ENCODE results near the gene SLC25A52. TPM values are rescaled to one million over a fixed set of nuclear protein-coding genes. Genes with fewer than 3 reads are reported as not detected.

Gene SLC25A52
- total and polyA plus RNA-seq, 9 of the 15 experiments (the other 6 are each of a cell fraction or from before 2014, with no cell fraction given): not detected

DNA sequence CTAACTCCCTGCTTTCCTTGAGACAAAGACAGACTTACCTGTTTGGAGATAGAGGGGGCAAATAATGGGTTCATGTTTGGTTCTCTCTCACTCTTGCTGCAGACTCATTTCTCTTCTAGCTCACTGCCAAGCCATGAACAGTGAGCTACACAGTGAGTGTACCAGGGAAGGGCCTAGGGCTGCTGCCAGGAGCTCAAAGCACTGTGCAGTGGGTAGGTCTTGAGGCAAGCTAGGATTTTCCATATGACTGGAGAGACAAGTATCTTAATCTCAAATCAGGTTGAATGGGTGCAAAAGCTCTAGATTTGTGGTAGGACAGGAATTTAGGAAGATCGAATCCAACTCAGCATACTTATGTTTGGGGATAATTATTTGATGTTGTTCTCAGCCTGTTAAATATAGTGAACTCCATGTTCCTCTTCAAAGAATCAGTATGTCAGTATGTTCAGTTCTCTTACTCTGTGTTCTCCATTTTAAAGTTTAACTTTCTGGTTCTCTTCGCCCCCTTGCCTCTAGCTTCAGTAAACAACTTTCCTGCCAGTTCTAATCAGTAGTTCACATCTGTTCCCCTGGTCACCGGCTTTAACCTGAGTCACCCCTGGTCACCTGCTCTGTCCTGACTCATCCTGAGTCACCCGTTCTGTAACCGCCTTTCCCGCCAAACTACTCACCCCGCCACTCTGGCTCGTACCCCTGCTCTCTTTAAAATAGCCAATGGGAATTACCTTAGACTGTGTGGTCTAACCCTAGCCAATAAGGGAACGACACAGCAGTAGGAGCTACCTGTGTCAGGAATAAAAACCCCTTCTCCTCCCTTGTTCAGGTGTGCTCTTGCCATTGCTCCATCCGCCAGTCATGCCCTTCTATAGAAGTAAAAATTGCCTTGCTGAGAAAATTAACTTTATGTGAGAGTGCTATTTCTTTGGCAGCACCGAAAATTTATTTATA, 21.9 kb downstream of the SLC25A52 start (continued):
- TF ChIP-seq, protein P1, sequence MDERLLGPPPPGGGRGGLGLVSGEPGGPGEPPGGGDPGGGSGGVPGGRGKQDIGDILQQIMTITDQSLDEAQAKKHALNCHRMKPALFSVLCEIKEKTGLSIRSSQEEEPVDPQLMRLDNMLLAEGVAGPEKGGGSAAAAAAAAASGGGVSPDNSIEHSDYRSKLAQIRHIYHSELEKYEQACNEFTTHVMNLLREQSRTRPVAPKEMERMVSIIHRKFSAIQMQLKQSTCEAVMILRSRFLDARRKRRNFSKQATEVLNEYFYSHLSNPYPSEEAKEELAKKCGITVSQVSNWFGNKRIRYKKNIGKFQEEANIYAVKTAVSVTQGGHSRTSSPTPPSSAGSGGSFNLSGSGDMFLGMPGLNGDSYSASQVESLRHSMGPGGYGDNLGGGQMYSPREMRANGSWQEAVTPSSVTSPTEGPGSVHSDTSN (CRISPR knock-in tag; IDR thresholded peaks at IDR 0.05; ENCODE audit: low read depth): no peak
- TF ChIP-seq, protein P1 (tag; conservative IDR thresholded peaks at IDR 0.05; ENCODE audit: low read depth): 0 out of 2 replicates have a peak, but pooled peaks have one; percentile 8
- no peak for TF ChIP-seq DIDO1 (tag; IDR thresholded peaks at IDR 0.05; ENCODE audit: low read depth)
- TF ChIP-seq FOSL1 (tag; conservative IDR thresholded peaks at IDR 0.05): peak; percentile 100
- no peak for TF ChIP-seq ZKSCAN3 (CRISPR knock-in tag; IDR thresholded peaks at IDR 0.05)
- TF ChIP-seq TRIM28 (IDR thresholded peaks at IDR 0.05): peak; percentile 86; the same call in 1 of the 2 replicates
- peak; percentile 69 for TF ChIP-seq CBFA2T2 (conservative IDR thresholded peaks at IDR 0.05)
- peak; percentile 82 for TF ChIP-seq BHLHE40 (IDR thresholded peaks at IDR 0.05; ENCODE audit: low read length)
- TF ChIP-seq C11orf30 (IDR thresholded peaks at IDR 0.05; ENCODE audit: low read depth): peak; percentile 90
- TF ChIP-seq, protein P2, sequence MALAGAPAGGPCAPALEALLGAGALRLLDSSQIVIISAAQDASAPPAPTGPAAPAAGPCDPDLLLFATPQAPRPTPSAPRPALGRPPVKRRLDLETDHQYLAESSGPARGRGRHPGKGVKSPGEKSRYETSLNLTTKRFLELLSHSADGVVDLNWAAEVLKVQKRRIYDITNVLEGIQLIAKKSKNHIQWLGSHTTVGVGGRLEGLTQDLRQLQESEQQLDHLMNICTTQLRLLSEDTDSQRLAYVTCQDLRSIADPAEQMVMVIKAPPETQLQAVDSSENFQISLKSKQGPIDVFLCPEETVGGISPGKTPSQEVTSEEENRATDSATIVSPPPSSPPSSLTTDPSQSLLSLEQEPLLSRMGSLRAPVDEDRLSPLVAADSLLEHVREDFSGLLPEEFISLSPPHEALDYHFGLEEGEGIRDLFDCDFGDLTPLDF (CRISPR knock-in tag; IDR thresholded peaks at IDR 0.05): peak; percentile 45; the same call in 1 of the 2 replicates
- TF ChIP-seq TRIM24 (IDR thresholded peaks at IDR 0.05): peak; percentile 99
- peak; percentile 84 for TF ChIP-seq DPF2 (IDR thresholded peaks at IDR 0.05)
- TF ChIP-seq, protein P3, sequence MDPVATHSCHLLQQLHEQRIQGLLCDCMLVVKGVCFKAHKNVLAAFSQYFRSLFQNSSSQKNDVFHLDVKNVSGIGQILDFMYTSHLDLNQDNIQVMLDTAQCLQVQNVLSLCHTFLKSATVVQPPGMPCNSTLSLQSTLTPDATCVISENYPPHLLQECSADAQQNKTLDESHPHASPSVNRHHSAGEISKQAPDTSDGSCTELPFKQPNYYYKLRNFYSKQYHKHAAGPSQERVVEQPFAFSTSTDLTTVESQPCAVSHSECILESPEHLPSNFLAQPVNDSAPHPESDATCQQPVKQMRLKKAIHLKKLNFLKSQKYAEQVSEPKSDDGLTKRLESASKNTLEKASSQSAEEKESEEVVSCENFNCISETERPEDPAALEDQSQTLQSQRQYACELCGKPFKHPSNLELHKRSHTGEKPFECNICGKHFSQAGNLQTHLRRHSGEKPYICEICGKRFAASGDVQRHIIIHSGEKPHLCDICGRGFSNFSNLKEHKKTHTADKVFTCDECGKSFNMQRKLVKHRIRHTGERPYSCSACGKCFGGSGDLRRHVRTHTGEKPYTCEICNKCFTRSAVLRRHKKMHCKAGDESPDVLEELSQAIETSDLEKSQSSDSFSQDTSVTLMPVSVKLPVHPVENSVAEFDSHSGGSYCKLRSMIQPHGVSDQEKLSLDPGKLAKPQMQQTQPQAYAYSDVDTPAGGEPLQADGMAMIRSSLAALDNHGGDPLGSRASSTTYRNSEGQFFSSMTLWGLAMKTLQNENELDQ (CRISPR knock-in tag; IDR thresholded peaks at IDR 0.05; ENCODE audit: borderline replicate concordance): no peak
- 0 out of 2 replicates have a peak, but pooled peaks have one; percentile 8 for TF ChIP-seq TEAD2 (tag; IDR thresholded peaks at IDR 0.05)
- TF ChIP-seq SIX5 (IDR thresholded peaks at IDR 0.05; ENCODE audit: borderline replicate concordance in 1 of 2, insufficient read depth in 1 of 2, low read depth in 1 of 2, low read length in 2 of 2): no peak
- TF ChIP-seq NCOA2 (IDR thresholded peaks at IDR 0.05; ENCODE audit: partially characterized antibody in 2 of 2): peak; percentile 25 to 43
- TF ChIP-seq KDM1A (IDR thresholded peaks at IDR 0.05): peak; percentile 41 to 43; a peak in 1 of 4 replicates
- TF ChIP-seq ZNF589 (CRISPR knock-in tag; IDR thresholded peaks at IDR 0.05; ENCODE audit: low read depth): peak; percentile 41; the same call in 1 of the 2 replicates
- TF ChIP-seq, protein P4, sequence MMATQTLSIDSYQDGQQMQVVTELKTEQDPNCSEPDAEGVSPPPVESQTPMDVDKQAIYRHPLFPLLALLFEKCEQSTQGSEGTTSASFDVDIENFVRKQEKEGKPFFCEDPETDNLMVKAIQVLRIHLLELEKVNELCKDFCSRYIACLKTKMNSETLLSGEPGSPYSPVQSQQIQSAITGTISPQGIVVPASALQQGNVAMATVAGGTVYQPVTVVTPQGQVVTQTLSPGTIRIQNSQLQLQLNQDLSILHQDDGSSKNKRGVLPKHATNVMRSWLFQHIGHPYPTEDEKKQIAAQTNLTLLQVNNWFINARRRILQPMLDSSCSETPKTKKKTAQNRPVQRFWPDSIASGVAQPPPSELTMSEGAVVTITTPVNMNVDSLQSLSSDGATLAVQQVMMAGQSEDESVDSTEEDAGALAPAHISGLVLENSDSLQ (IDR thresholded peaks at IDR 0.05): no peak

Measured in K562 (cell line).